ENCODE results near the gene EPN2. TPM values are rescaled to one million over a fixed set of nuclear protein-coding genes. Genes with fewer than 3 reads are reported as not detected.

The EPN2 gene
- polyA plus RNA-seq, 1 of the 3 experiments (the other 2 are of a cell fraction): 38.9 TPM

GRCh38 chr17:19301973-19302372 is 64.8 kb downstream of the EPN2 start (continued):
- TF ChIP-seq, protein P1, sequence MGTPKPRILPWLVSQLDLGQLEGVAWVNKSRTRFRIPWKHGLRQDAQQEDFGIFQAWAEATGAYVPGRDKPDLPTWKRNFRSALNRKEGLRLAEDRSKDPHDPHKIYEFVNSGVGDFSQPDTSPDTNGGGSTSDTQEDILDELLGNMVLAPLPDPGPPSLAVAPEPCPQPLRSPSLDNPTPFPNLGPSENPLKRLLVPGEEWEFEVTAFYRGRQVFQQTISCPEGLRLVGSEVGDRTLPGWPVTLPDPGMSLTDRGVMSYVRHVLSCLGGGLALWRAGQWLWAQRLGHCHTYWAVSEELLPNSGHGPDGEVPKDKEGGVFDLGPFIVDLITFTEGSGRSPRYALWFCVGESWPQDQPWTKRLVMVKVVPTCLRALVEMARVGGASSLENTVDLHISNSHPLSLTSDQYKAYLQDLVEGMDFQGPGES (IDR thresholded peaks at IDR 0.05; ENCODE audit: low read depth, low read length): no peak
- TF ChIP-seq RCOR1 (IDR thresholded peaks at IDR 0.05; ENCODE audit: low read length): no peak

DNA sequence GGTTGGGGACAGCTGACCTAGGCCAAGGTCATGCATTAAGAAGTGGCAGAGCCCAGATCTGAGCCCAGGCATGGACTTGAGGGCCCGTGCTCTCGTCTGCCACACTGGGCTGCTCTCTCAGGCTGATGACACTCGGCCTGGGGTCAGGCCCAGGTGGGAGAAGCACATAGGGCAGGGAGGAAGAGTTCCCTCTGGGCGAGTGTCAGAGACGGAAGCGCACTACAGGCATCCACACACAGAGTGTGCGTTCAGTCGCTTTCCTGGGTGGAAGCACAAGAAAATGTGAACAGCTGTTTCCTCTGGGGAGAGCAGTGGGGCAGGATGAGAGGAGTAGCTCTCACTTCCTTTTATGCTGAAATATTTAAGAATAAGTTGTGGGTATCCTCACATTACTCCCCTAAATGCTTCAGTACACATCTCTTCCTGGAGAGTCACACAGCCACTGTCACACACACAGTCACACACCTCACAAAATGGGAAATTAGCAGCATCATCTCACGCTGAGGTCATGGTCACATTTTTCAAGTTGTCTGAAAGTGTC is 65.7 kb downstream of the EPN2 start:
- no peak overlapping the region for H3K4me2 ChIP-seq
- DNase-seq: no peak
- WGBS (ENCODE audit: low lambda C conversion rate): 95% methylated on average over 9 of the region's 9 CpGs
- no peak overlapping the region for H3K4me3 ChIP-seq (ENCODE audit: low read depth in 2 of 2, low read length in 1 of 2)
- H3K79me2 ChIP-seq (ENCODE audit: insufficient read depth): peaks cover 29% of the 10 kb centered on the region
- no peak overlapping the region for H3K9ac ChIP-seq
- H4K20me1 ChIP-seq (ENCODE audit: insufficient read depth): 0 out of 2 replicates have a peak, but pooled peaks cover 8% of the 10 kb centered on the region
- H3K27me3 ChIP-seq (ENCODE audit: insufficient read depth): no peaks in the 10 kb centered on the region
- H3K9me3 ChIP-seq: no peaks in the 10 kb centered on the region
- H2AFZ ChIP-seq (ENCODE audit: low read depth): no peak overlapping the region
- POLR2A ChIA-PET: interaction anchor here (0.6 kb wide), 1 partner anchor 412 kb away, joined by 3 read pairs; no protein-coding TSS in a partner anchor
- H3K9me2 ChIP-seq: no peaks in the 10 kb centered on the region
- TF ChIP-seq PBX3 (IDR thresholded peaks at IDR 0.05) (no peak), NFIC (IDR thresholded peaks at IDR 0.05; ENCODE audit: borderline replicate concordance) (no peak), POLR2AphosphoS5 (IDR thresholded peaks at IDR 0.05; ENCODE audit: low read depth, low read length) (no peak)
- peaks cover 0 to 3% of the 10 kb centered on the region in 2 experiments for H3K36me3 ChIP-seq (replicated peaks in 1 of 2; ENCODE audit: control insufficient read depth in 1 of 2, insufficient read depth in 2 of 2, low read length in 1 of 2)
- CTCF ChIA-PET: interaction anchor here (1.3 kb wide), 1 partner anchor 19 kb away, joined by 3 read pairs; no protein-coding TSS in a partner anchor
- H3F3A ChIP-seq (replicated peaks; ENCODE audit: insufficient read depth): no peaks in the 10 kb centered on the region
- H3K4me1 ChIP-seq (ENCODE audit: control insufficient read depth in 1 of 2, insufficient read depth in 2 of 2, low read depth in 1 of 2, low read length in 1 of 2): peaks cover 6 to 11% of the 10 kb centered on the region in 2 experiments; a peak in 2 of 4 replicates
- H3K27ac ChIP-seq (ENCODE audit: low read depth in 2 of 2, low read length in 1 of 2): no peak overlapping the region

GRCh38 chr17:19303367-19303776 is 66.2 kb downstream of the EPN2 start:
- Histone ChIP-seq H3K9me2 (no peaks in the 10 kb centered on the region), H3F3A (replicated peaks; ENCODE audit: insufficient read depth) (no peaks in the 10 kb centered on the region), H3K9ac (no peak overlapping the region), H4K20me1 (ENCODE audit: insufficient read depth) (0 out of 2 replicates have a peak, but pooled peaks cover 8% of the 10 kb centered on the region), H3K4me1 (ENCODE audit: control insufficient read depth in 1 of 2, insufficient read depth in 2 of 2, low read depth in 1 of 2, low read length in 1 of 2) (peaks cover 6 to 11% of the 10 kb centered on the region in 2 experiments; a peak in 2 of 4 replicates), H3K9me3 (no peaks in the 10 kb centered on the region), H3K4me3 (ENCODE audit: low read depth in 2 of 2, low read length in 1 of 2) (no peak overlapping the region), H2AFZ (ENCODE audit: low read depth) (no peak overlapping the region), H3K27ac (ENCODE audit: low read depth in 2 of 2, low read length in 1 of 2) (no peak overlapping the region), H3K79me2 (ENCODE audit: insufficient read depth) (peaks cover 26% of the 10 kb centered on the region), H3K27me3 (ENCODE audit: insufficient read depth) (no peaks in the 10 kb centered on the region), H3K36me3 (replicated peaks in 1 of 2; ENCODE audit: control insufficient read depth in 1 of 2, insufficient read depth in 2 of 2, low read length in 1 of 2) (peaks cover 0 to 3% of the 10 kb centered on the region in 2 experiments), H3K4me2 (no peak overlapping the region)
- POLR2A ChIA-PET: no interaction called here
- TF ChIP-seq FOXJ3 (CRISPR knock-in tag; IDR thresholded peaks at IDR 0.05) (no peak), JUND (IDR thresholded peaks at IDR 0.05) (no peak), MXI1 (IDR thresholded peaks at IDR 0.05; ENCODE audit: low read depth, low read length) (no peak), EP300 (IDR thresholded peaks at IDR 0.05; ENCODE audit: borderline replicate concordance in 1 of 2, low read depth in 1 of 2, low read length in 1 of 2) (no peak), RAD21 (IDR thresholded peaks at IDR 0.05; ENCODE audit: low read length) (no peak), RCOR1 (IDR thresholded peaks at IDR 0.05; ENCODE audit: low read length) (no peak), RXRA (IDR thresholded peaks at IDR 0.05; ENCODE audit: borderline replicate concordance, low read depth) (no peak), POLR2AphosphoS5 (IDR thresholded peaks at IDR 0.05; ENCODE audit: low read depth, low read length) (no peak), SMC3 (IDR thresholded peaks at IDR 0.05; ENCODE audit: low read depth, low read length) (no peak), CHD2 (IDR thresholded peaks at IDR 0.05; ENCODE audit: low read length, partially characterized antibody) (no peak), PBX3 (IDR thresholded peaks at IDR 0.05) (no peak), YY1 (IDR thresholded peaks at IDR 0.05; ENCODE audit: low read depth) (no peak), NRF1 (IDR thresholded peaks at IDR 0.05; ENCODE audit: low read depth, low read length) (no peak), RFX5 (IDR thresholded peaks at IDR 0.05; ENCODE audit: low read length) (no peak)
- TF ChIP-seq, protein P2, sequence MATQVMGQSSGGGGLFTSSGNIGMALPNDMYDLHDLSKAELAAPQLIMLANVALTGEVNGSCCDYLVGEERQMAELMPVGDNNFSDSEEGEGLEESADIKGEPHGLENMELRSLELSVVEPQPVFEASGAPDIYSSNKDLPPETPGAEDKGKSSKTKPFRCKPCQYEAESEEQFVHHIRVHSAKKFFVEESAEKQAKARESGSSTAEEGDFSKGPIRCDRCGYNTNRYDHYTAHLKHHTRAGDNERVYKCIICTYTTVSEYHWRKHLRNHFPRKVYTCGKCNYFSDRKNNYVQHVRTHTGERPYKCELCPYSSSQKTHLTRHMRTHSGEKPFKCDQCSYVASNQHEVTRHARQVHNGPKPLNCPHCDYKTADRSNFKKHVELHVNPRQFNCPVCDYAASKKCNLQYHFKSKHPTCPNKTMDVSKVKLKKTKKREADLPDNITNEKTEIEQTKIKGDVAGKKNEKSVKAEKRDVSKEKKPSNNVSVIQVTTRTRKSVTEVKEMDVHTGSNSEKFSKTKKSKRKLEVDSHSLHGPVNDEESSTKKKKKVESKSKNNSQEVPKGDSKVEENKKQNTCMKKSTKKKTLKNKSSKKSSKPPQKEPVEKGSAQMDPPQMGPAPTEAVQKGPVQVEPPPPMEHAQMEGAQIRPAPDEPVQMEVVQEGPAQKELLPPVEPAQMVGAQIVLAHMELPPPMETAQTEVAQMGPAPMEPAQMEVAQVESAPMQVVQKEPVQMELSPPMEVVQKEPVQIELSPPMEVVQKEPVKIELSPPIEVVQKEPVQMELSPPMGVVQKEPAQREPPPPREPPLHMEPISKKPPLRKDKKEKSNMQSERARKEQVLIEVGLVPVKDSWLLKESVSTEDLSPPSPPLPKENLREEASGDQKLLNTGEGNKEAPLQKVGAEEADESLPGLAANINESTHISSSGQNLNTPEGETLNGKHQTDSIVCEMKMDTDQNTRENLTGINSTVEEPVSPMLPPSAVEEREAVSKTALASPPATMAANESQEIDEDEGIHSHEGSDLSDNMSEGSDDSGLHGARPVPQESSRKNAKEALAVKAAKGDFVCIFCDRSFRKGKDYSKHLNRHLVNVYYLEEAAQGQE (IDR thresholded peaks at IDR 0.05; ENCODE audit: low read depth, low read length): no peak
- TF ChIP-seq, protein P3, sequence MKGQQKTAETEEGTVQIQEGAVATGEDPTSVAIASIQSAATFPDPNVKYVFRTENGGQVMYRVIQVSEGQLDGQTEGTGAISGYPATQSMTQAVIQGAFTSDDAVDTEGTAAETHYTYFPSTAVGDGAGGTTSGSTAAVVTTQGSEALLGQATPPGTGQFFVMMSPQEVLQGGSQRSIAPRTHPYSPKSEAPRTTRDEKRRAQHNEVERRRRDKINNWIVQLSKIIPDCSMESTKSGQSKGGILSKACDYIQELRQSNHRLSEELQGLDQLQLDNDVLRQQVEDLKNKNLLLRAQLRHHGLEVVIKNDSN (IDR thresholded peaks at IDR 0.05; ENCODE audit: borderline replicate concordance, low read depth): no peak
- 88% methylated on average over 7 of the region's 9 CpGs for WGBS (ENCODE audit: low lambda C conversion rate)
- no peak for DNase-seq
- CTCF ChIA-PET: interaction anchor here (1.3 kb wide), 1 partner anchor 19 kb away, joined by 3 read pairs; no protein-coding TSS in a partner anchor

Measured in SK-N-SH (cell line).